ENCODE results near the gene MAGEF1.

The MAGEF1 gene

DNA sequence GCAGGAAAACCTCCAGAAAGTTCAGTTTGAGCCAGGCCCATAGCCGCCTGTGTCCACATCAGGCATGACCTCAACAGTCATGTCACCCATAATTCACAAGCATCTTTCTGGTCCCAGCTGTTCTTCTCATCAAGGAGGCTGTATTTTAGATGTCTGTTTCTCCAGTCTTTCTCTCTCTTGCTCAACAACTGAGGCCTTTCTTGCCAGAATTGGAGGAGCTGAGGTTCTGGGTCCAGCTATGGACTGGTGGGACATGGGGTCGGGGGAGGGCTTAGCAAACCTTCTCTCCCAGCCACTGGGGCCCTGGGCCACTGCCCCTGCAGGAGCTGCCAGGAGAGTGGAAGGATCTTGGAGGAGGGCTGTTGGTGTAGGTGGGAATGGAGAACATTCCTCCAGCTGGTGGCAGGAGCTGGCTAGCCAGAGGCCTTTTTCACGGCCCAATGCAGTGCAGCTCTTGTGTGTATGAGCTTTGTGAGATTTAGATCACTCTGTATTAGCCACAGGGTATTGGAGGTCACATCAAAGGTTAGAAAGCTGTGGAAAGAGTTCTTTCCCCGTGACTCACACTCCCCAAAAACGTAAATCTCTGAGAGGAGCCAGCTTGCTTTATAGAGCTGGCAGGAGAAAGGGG lies 23.5 kb downstream of the MAGEF1 start:
- DNase-seq = no peak

DNA sequence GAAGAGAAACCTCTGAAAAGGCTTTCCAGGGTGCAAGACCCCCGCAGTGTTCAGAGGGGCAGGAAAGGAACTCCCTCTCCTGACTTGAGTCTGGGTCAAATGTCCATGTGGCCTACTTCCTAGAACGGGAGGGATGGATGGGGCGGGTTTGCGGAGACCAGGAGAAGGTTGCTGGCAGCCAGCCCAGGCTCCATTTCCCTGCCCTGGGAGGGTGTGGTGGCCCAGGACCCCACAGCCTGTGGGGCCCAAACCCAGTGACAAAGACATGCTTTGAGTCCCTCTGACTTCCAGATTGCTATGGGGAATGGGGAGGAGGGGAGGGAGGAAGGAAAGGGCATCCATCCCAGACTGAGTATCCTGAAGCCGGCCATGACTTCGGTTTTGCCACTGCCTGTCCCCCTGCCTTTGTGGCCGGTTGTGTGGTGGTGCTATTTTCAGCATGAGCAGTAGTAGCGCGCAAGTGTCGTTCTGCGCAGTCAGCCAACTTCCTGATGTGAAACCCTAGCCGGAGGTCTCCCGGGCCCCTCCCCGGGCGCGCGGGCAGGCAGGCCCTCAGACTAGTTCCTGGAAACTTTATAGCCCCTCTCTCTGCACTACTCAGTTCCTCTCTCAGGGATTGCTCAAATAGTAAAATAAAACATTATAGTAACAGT lies 24.4 kb downstream of the MAGEF1 start:
- no peak for DNase-seq

DNA sequence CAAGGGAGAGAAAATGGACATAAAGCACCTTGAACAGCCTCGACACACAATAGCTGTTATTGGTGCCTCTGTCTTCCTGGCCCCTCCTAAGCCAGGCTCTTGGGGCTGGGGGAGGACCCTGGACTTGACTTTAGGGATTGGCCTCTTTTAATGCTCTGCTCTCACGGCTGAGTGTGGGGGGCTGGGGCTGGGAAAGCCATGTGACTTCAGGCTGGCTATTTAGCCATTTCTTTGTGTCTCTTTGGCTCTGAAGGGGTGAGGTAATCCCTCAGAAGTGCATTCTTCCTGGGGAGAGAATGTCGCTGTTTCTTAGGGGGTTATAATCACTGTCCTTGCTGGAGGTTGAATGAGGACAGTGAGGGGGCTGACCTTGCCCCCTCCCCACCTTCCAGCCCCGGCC lies 26.2 kb downstream of the MAGEF1 start:
- no peak for DNase-seq

DNA sequence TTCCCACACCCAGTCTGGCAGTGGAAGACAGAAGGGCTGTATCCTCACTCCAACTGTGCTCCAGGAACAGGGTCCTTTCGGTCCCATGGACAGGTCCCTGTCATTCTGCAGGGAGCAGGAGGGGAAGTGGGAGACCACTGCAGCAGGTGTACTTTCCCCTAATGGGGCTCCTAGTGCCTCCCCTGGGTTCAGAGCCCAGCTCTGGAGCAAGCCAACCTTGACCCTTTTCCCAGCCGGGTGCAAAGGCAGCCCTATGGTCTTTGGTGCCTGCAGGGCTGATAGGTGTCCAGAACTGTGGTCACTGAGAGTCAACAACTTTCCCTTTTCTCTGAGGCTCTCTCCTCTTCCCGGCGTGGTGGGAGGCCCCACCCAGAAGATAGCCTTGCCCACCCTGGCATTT lies 26.8 kb downstream of the MAGEF1 start:
- DNase-seq = no peak

DNA sequence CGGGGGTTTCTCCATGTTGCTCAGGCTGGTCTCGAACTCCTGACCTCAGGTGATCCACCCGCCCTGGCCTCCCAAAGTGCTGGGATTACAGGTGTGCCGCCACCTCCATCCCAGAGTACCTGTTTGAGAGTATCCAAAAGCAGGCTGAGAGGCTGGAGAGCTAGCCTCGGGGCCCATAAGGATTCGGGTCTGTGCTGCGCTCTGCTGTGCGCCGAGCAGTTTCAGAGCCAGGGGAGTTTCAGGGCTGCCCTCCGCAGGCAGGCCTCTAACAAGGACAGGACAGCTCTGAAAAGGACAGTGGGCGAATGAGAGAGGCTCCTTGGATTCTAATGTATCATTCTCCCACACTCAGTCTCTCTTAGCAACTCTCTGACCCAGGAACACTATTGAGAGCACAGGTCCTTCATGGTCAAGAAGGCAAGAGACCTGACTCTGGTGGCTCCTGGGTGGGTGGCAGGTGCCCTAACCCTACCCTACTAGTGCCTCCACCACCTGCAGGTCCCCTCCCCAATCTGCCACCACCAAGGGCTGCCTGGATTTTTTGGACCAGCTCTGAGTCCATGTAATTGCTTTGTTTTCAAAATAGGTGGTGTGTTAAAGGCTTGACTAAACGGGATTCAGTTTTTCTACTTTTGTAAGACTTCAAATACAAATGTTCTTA lies 27.8 kb downstream of the MAGEF1 start:
- no peak for DNase-seq

DNA sequence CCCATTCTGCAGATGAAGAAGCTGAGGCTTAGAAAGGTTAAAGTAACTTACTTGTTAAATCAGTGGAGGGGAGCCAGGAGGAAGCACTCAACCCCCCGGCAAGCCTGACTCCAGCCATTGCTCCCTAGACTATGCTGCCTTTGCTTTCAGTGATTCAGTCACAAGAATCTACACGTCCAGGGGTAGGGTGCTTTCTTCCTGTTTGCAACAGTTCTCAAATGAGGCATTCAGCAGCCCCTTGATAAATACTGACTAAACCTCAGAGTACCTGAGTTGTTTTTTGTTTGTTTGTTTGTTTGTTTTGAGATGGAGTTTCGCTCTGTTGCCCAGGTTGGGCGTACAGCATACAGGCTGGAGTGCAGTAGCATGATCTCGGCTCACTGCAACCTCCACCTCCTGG lies 28.6 kb downstream of the MAGEF1 start:
- no peak for DNase-seq

DNA sequence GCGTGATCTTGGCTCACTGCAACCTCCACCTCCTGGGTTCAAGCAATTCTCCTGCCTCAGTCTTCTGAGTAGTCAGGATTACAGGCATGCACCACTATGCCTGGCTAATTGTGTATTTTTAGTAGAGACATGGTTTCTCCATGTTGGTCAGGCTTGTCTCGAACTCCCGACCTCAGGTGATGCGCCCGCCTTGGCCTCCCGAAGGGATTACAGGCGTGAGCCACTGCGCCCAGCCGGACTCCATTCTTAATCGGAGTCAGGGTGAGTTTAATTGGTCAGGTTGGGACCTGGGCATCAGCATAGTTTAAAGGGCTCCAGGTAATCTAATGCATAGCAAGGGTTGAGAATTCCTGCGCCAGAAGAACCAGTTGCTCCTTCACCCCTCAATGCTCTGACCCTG lies 29.2 kb downstream of the MAGEF1 start:
- DNase-seq = no peak

DNA sequence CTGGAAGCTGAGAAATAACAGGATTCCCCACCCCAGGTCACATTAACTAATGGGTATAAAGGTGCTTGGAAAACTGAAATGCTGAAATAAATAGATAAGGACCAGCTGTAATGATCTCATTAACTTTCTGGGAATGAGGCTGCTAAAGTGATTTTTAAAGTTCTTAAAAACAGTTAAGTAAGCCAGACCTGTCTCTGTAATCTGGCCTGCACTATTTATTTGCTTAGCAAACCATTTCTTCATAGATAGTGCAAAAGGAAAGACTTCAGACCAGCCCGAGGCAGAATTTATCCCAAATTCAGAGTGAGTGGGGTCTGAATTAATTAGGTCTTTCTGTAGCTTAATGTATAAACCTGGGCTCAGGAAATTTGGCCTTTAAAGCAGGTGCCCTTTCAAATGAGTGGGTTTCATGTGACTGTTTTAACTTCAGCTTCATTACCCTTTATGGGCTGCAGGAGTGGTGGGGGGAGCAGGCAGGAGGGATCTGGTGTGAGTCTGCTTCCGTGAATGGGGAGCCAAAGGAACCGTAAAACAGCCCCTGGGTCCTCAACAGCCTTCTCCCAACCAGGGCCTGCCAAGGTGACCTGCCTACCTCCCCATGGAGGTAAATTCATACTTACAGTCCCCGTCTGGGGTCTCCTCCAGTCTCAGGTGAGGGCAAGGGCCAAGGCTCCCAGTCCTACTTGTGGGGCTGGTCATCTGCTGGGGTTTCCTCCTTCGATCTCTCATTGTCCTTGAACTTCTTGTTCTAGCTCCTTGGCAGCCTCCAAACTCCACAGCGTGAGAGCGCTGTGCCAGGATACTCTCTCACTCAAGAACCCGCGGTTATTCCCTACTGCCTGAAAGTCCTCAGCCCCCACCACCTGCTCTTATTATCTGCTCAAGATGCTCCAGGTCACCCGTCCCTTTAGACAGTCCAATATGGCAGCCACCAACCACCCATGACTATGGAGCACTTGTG lies 31.2 kb downstream of the MAGEF1 start:
- DNase-seq = no peak

DNA sequence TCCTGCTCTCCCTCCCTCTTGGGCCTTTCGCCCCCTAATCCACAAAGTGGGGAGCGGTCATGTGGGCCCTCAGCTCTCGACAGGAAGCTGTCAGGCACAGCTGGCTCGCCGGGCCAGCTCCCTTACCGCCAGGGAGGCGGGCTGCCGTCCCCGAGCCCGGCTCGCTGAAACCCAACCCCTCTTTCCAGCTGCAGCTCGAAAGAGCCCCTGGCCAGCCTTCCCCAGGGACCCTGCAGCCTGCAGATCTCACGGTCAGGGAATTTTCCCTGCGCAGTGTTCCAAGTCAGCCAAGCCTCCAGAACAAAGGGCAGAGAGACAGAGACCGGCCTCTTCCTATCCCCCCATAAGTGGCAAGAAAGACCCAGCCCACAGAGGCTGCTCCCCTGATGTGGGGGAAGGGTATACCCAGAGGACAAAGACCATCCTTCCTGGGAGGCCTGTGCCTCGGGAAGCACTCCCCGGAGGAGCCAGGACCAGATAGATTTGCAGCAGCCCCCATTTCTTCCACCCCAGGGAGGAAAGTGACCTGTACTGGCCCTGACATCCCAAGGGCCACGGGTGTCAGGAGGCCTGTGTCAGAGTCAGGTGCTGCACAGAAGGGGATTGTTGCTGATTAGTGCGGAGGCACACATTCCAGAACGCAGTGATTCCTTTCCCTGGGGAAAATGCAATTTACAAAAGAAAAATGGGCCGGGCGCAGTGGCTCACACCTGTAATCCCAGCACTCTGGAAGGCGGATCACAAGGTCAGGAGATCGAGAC lies 32.6 kb downstream of the MAGEF1 start:
- no peak for DNase-seq

DNA sequence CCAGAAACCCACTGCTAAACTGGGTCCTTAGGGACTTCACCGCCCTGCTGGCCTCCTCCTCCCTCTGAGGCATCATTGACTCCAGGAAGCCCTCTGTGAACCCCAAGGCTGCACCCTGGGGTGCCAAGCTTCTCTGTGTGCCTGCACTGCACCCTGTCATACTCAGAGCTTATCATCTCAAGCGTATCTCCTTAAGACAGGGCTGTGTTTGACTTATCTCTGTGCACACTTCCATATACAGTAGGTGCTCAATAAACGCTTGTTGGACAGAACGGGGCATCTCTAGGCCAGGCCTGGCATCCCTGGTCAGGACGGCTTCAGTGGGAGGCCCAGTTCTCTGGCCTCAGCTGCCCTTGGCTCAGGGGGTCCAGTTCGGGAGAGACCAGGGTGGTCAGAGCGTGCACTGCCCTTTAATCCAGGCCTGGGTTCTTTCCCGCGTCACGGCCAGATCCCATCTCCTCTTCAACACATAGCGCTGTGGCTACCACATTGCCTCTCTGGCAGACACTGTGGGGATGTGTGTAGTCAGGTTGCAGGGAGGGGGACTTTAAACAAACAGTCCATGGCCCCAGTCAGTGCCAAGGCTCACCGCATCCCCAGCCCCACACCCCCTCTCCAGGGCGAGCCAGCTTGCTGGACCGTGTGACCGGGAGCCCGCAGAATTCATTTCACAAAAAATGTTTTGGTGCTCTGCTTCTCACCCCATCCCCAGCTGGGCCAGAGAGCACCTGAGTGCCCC lies 33.4 kb downstream of the MAGEF1 start:
- no peak for DNase-seq

DNA sequence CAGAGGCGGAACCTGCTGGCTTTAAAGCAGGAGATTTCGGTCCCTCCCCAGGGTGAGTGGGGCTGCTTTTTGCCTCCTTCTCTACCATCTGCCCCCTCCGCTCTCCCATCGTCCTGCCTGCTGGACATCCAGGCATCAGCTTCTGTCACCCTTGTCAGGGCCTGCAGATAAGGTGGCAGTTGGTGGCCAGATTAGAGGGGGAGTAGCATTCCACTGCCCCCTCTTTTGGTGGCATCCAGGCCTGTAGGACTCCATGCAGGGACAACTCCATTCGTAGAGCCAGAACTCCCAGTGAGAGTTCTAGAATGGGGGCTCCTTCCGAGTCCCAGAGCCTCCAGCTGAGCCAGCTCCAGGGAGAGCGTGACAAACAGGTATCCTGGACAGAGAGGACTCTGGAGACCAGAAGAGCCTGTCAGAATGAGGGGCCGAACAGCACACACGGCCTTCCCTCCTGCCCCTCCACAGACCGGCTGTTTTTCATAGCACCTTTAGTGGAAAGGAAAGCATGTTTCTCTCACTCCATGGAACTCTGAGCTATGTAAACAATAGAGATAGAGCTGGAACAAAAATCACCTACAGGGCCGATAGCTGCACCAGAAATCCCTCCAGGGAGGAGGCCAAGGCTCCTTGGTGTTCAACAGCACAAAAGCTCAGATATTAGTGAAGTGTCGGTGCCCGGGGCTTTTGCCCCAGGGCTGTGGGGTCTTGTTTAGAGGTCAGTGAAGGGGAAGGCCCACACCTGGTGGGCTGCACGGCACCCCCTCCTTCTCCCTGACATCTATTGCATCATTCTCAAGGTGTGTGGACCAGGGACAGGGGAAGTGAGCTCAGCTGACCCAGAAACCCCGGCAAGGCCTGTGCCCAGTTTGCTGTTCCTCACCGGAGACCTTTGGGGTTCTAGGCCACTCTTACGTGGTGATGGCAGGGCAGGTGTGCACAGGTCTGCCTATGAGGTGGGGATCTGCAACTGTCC lies 34.2 kb downstream of the MAGEF1 start:
- DNase-seq = no peak

DNA sequence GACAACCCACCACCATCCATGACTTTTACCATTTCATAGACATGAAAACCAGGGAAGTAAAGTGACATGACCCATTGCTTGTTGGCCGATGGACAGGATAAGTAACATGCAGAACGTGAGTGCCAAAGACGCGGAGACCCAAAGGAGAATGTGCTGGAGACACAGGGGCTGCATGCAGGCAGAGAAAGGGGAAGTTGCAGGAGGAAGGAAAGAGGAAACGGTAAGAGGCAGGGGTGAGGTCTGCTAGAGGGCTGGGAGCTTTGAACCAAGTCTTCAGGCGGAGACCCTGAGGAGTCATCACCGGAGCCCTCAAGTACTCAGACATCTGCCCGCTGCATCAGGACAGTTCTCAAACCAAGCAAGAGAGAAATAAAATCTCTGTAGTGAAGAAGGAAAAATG lies 34.9 kb downstream of the MAGEF1 start:
- DNase-seq = no peak

DNA sequence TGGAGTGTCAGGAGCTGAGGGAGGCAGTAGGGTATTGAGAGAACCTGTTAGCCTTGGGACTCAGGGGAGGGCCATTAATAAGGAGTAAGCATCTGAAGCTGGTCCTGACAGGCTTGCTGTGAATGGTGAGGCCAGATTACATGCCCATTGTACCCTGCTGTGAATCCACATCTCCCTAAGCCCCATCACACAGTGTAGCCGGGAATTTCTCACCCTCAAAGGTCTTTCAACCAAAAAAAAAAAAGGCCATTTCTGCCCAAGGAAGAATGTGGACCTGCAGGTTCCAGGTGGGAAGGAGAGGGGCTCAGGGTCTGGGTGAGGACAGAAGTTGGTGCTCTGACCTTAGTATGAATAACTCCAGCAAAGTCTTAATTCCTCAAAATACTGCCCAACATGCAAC lies 37.2 kb downstream of the MAGEF1 start:
- DNase-seq = no peak

DNA sequence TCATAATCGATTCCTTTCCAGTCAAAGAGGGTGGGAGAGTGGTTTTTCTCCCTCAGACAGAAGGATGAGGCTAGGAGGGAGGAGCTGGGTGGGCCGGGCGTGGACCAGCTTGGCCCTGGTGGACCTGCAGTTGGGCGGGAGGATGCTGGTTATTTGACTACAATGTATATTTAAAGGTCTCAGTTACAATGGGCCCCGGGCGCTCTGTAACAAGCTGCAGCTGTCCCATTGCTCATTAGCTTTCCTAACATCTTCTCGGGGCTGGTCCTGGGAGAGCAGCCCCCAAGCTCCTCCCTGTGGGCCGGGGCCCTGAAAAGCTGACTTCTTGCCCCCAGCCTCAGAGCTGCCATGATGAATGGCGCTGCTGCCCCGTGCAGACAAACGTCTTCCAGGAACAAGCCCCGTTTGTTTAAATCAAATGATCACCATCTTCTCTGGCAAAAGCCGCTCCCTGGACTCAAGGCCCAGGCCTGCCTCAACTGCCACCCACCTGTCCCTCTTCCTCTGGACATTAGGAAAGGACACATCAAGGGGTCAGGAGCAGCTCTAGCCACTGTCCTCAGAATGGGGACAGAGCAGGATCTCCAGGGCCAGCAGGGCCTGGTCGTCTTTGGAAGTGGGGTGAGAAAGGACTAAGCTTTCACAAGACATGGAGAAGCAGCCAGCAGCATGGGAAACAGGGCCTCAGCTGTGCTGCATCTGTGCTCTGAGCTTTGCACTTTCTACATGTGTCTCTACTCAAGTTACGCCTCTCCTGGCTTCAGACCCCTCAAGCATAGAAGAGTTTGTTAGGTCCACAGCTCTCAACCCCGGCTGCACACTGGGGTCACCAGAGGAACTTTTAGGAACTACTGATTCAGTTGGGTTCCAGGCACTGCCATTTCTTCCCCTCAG lies 38.6 kb downstream of the MAGEF1 start:
- DNase-seq = no peak

DNA sequence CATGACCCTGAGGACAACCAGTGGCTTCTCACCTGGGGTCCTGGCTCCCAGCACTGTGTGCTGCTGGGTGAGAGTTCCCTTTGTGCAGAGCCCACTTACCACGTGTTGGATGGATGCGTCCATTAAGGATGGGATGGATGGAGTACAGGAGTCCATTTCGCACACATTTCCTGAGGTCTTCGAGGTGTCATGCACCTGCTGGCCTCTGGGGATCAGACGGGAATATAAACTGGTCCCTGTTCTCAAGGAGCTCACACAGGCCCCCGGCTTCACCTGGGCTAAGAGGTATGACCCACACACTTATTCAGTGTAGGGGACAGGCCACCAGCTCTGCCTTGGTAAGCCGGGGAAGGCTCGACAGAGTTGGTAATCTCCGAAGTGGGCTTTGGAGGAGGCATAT lies 39.5 kb downstream of the MAGEF1 start:
- DNase-seq = no peak

DNA sequence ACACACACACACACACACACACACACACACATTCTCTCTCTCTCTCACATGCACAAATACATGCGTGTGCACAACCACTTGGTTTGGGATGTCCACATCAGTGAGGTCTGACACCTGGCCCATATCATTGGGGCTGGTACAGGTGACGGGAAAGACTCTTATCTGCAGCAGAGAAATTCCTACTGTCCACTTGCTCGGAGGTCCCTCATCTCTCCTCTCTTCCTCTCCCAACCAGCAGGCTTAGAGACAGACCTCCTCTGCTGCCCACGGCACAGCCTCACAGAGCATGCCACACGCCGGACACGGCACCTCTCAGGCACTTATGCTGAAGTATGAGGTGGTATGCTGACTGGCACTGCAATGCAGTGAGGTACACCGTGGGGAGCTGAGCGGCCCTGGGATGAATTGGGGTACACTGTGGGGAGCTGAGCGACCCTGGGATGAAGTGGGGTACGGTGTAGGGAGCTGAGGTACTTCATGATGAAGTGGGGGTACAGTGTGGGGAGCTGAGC lies 41.7 kb downstream of the MAGEF1 start:
- DNase-seq = no peak

DNA sequence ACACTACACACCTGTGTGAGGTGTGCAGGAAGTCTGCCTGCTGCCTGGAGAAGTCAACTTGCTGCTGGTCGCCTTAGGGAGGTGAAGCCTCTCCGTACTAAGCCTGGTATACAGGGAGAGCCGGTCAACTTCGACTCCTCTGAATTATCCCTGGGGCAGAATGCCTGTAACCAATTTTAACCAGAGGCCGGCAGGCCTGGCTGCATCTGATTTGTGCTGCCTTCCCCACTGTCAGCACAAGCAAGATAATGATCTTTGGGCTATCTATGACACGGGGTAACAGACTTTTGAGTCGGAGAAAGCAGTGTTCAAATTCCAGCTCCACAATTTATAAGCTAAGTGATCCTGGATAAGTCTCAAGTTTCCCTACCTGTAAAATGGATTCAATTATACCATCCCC lies 42.3 kb downstream of the MAGEF1 start:
- no peak for DNase-seq

DNA sequence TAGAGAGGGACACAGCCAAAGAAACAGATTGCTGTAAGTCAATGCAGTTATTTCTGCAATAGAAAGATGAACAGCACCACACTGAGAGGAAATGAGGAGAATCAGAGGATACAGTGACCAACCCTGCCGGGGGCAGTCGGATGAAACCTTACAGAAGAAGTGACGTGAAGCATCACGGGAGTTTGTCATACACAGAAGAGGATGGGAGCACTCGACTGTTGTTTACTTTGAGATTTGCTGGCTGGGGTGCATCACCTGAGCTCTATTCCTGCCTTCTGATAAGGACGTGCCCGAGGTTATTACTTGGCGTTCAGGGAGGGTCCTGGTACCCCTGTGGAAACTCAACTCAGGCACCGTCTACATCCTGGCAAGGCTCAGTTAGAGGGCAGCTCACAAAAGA lies 45.4 kb downstream of the MAGEF1 start:
- DNase-seq = no peak

DNA sequence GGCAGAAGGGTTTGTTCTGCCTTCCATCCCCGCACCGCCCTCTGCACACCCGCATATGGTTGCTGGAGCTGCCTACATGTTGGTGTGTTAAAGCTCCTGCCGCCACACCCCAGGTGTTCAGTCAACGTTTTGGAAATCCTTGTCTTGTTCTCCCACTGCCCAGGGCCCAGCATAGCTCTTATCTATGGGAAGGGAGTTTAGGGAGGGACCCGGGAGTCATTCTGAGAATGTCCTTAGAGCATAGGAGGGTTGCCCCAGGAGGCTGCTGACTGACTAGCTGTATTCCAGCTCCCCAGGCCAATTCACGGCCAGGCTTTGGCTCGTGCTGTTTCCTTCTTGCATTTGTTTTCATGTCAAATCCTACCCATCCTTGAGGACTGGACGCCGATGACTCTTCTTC lies 46.8 kb downstream of the MAGEF1 start:
- no peak for DNase-seq

Data from activated CD4-positive, alpha-beta T cell treated with anti-CD3 and anti-CD28 coated beads, Interleukin-10, Interleukin-2, amounts not matched to agents 100 ng/mL and 50 ng/mL, durations not matched to agents 16 hours and 8 hours (primary cell).